Muscle layer of colon (tissue), 2 donors: ENCODE measurements around the gene SLC4A3.

ENCODE experiments used
- H3K27ac ChIP-seq: one replicate; pipeline ENCODE4 v1.7.0; 2013; ENCODE audit warnings: low read depth, mild to moderate bottlenecking, low read length, moderate library complexity
- H3K27me3 ChIP-seq, 2 donors: one replicate each; pipeline ENCODE4 v1.7.0; 2013; ENCODE audit warnings: low read length in 2 of 2, mild to moderate bottlenecking in 2 of 2; ENCODE audit not compliant: insufficient read depth in 2 of 2, control insufficient read depth in 1 of 2
- H3K36me3 ChIP-seq: one replicate; pipeline ENCODE4 v1.7.0; 2013; ENCODE audit warnings: mild to moderate bottlenecking, low read length; ENCODE audit not compliant: insufficient read depth
- H3K4me1 ChIP-seq: one replicate; pipeline ENCODE4 v1.7.0; 2013; ENCODE audit warnings: mild to moderate bottlenecking, low read length; ENCODE audit not compliant: insufficient read depth
- H3K4me3 ChIP-seq, 2 donors: one replicate each; pipeline ENCODE4 v1.7.0; 2013; ENCODE audit warnings: low read length in 2 of 2, low read depth in 1 of 2, mild to moderate bottlenecking in 1 of 2, moderate library complexity in 1 of 2
- H3K9ac ChIP-seq: one replicate; pipeline ENCODE4 v1.7.0; 2013; ENCODE audit warnings: low read length
- H3K9me3 ChIP-seq: one replicate; pipeline ENCODE4 v1.7.0; 2013; ENCODE audit warnings: mild to moderate bottlenecking, low read length
- donor health status: abdominal sarcoma.
- donor health status: Adenocarcinoma of cecum.

SLC4A3 gene

DNA sequence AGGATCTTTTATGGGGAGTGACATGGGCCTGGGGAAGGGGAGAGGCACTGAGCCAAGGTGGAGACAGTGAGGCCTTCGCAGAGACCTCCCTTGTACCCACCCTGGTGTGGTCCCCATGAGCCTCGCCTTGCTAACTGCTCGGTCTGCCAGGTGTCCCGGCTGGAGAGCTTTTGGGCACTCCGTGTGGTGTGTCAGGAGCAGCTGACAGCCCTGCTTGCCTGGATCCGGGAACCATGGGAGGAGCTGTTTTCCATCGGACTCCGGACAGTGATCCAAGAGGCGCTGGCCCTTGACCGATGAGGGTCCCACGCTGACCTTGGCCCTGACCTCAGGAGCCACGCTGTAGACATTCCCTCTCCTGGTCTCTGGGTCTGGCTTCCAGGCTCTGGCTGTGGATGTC lies 11.5 kb upstream of the SLC4A3 start:
- Histone ChIP-seq H3K27ac (no peak overlapping the region), H3K36me3 (peaks cover 41% of the 10 kb centered on the region), H3K27me3 (no peaks in the 10 kb centered on the region), H3K9me3 (no peaks in the 10 kb centered on the region), H3K4me1 (no peaks in the 10 kb centered on the region), H3K4me3 (no peak overlapping the region), H3K9ac (no peak overlapping the region)

DNA sequence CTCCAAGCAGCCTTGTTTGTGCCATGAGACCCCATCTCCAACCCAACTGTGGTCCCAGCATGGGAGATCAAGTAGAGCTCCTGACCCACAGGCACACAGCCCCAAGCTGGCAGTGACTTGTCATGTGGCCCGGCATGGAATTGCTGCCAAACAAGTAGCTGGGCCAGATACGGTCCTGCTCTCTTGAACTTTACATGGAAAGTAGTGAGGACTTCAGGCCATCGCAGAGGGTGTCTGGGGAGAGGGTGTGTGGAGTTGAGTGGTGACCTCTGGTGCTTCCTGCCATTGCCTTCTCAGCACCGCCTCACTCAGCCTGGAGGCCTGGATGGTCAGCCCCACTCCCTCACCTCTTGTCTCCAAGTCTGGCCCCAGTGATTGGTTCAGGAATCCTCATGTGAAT lies 10.9 kb upstream of the SLC4A3 start:
- Histone ChIP-seq H3K4me3 (no peak overlapping the region), H3K4me1 (no peaks in the 10 kb centered on the region), H3K9ac (no peak overlapping the region), H3K36me3 (peaks cover 35% of the 10 kb centered on the region), H3K27me3 (no peaks in the 10 kb centered on the region), H3K9me3 (no peaks in the 10 kb centered on the region), H3K27ac (no peak overlapping the region)

DNA sequence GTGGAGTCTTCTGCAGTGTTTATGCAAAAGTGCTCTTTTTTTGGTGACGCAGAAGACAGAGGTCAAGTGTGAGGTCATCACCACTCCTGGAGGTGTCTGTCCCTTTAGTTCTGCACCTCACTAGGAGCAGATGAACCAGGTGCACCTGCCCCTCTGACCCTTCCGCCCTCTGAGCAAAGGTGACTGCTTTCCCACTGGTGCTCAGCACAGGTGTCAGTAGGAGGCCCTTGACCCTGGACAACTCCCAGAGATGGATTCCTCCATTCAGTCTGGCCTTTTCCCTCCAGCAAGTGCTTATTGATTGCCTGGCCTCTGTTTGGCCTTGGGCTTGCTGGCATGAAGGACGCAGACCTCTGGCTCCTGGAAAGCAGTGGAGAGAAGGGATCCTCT lies 8.7 kb upstream of the SLC4A3 start:
- Histone ChIP-seq H3K4me3 (no peak overlapping the region), H3K36me3 (peaks cover 26% of the 10 kb centered on the region), H3K9ac (no peak overlapping the region), H3K27me3 (no peaks in the 10 kb centered on the region), H3K4me1 (no peaks in the 10 kb centered on the region), H3K9me3 (no peaks in the 10 kb centered on the region), H3K27ac (no peak overlapping the region)

- Histone ChIP-seq H3K36me3 (peaks cover 21% of the 10 kb centered on the region), H3K9me3 (no peaks in the 10 kb centered on the region), H3K9ac (no peak overlapping the region), H3K4me3 (no peak overlapping the region), H3K27me3 (no peaks in the 10 kb centered on the region), H3K4me1 (no peaks in the 10 kb centered on the region), H3K27ac (no peak overlapping the region)
Measured at GRCh38 chr2:219619235-219619634, 8.2 kb upstream of the SLC4A3 start.

DNA sequence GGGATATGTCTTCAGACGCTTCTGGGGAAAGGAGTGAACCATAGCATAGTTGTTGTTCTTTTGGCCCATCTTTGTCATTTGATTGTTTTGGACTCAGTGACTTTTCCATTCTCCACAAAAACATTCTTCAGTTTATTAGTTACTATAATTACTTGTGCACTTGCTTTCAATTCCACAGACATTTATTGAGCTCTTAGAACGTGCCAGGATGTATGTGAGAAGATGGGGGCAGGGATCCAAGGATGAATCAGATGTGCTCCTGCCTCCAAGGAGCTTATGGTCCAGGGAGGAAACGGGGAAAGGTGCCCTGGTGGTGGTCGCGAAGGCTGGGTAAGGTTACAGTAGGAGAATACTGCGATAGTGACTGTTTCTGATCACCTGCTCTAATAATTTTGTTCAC lies 6.9 kb upstream of the SLC4A3 start:
- no peak overlapping the region for H3K9ac ChIP-seq
- peaks cover 9% of the 10 kb centered on the region for H3K36me3 ChIP-seq
- H3K9me3 ChIP-seq: no peaks in the 10 kb centered on the region
- H3K4me3 ChIP-seq: no peak overlapping the region
- no peaks in the 10 kb centered on the region for H3K27me3 ChIP-seq
- H3K27ac ChIP-seq: no peak overlapping the region
- H3K4me1 ChIP-seq: no peaks in the 10 kb centered on the region

GRCh38 chr2:219621935-219622334 lies 5.5 kb upstream of the SLC4A3 start:
- no peak overlapping the region for H3K27ac ChIP-seq
- no peak overlapping the region for H3K4me3 ChIP-seq
- H3K9ac ChIP-seq: no peak overlapping the region
- no peaks in the 10 kb centered on the region for H3K27me3 ChIP-seq
- no peaks in the 10 kb centered on the region for H3K9me3 ChIP-seq
- no peaks in the 10 kb centered on the region for H3K4me1 ChIP-seq
- no peaks in the 10 kb centered on the region for H3K36me3 ChIP-seq

- Histone ChIP-seq H3K27me3 (no peaks in the 10 kb centered on the region), H3K4me3 (no peak overlapping the region), H3K27ac (no peak overlapping the region), H3K4me1 (no peaks in the 10 kb centered on the region), H3K36me3 (no peaks in the 10 kb centered on the region), H3K9ac (no peak overlapping the region), H3K9me3 (no peaks in the 10 kb centered on the region)
Measured at GRCh38 chr2:219622472-219622871, 5.0 kb upstream of the SLC4A3 start.

- Histone ChIP-seq H3K27me3 (peaks cover 0 to 5% of the 10 kb centered on the region in 2 donors), H3K36me3 (no peaks in the 10 kb centered on the region), H3K27ac (no peak overlapping the region), H3K9me3 (no peaks in the 10 kb centered on the region), H3K4me1 (no peaks in the 10 kb centered on the region), H3K9ac (no peak overlapping the region), H3K4me3 (no peak overlapping the region)
Measured at GRCh38 chr2:219624565-219624964, 2.9 kb upstream of the SLC4A3 start.

DNA sequence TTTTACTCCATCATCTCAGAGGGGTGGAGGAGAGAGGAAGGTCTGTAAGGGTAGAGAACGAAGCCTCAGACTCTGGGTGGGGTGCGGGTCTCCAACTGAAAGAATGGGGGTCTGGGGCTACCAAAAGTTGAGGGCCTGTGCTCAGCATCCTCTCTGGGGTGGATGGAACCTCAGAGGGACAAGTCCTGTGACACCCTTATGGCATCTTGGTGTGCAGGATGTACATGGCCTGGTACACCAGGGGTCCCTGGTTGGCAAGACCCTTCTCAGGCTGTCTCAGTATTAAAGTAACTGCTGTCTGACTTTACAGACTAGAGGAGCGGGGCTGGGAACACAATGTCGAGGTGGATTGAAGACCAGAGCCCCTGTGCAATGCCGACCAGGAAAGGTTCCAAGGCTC lies 2.3 kb upstream of the SLC4A3 start:
- H3K27ac ChIP-seq: no peak overlapping the region
- no peaks in the 10 kb centered on the region for H3K4me1 ChIP-seq

GRCh38 chr2:219626540-219626939 lies 890 bp upstream of the SLC4A3 start:
- H3K27me3 ChIP-seq: peaks cover 0 to 5% of the 10 kb centered on the region in 2 donors
- H3K4me3 ChIP-seq: no peak overlapping the region
- H3K27ac ChIP-seq: no peak overlapping the region

More for the DNA sequence above, 2.3 kb upstream of the SLC4A3 start:
- peaks cover 0 to 5% of the 10 kb centered on the region in 2 donors for H3K27me3 ChIP-seq
- H3K9me3 ChIP-seq: no peaks in the 10 kb centered on the region
- H3K4me3 ChIP-seq: no peak overlapping the region
- H3K36me3 ChIP-seq: no peaks in the 10 kb centered on the region
- no peak overlapping the region for H3K9ac ChIP-seq

GRCh38 chr2:219628235-219628985 lies 980 bp downstream of the SLC4A3 start:
- peaks cover 0 to 5% of the 10 kb centered on the region in 2 donors for H3K27me3 ChIP-seq
- H3K27ac ChIP-seq: no peak overlapping the region
- no peaks in the 10 kb centered on the region for H3K4me1 ChIP-seq
- no peak overlapping the region for H3K9ac ChIP-seq
- H3K4me3 ChIP-seq: peak overlapping the region in 1 of 2 donors; percentile 42
- H3K9me3 ChIP-seq: no peaks in the 10 kb centered on the region
- no peaks in the 10 kb centered on the region for H3K36me3 ChIP-seq

More at GRCh38 chr2:219626540-219626939, 890 bp upstream of the SLC4A3 start:
- H3K36me3 ChIP-seq: no peaks in the 10 kb centered on the region
- no peak overlapping the region for H3K9ac ChIP-seq
- no peaks in the 10 kb centered on the region for H3K4me1 ChIP-seq
- H3K9me3 ChIP-seq: no peaks in the 10 kb centered on the region
